Kidney epithelial cell (primary cell): ENCODE results near the gene CRISPLD2. TPM values are rescaled to one million over a fixed set of nuclear protein-coding genes. Genes with fewer than 3 reads are reported as not detected.

Experiments used
- DNase-seq: peaks from one replicate; pipeline ENCODE4 v3.0.0-alpha.2; 2010; ENCODE audit warnings: low read depth
- H3K27me3 ChIP-seq: 2 replicates; pipeline ENCODE4 v1.6.0; 2011; ENCODE audit warnings: low read length; ENCODE audit not compliant: control insufficient read depth, insufficient read depth
- H3K36me3 ChIP-seq: 2 replicates; pipeline ENCODE4 v1.5.1; 2011; ENCODE audit warnings: low read length; ENCODE audit not compliant: control insufficient read depth, insufficient read depth
- H3K4me3 ChIP-seq: 2 replicates; pipeline ENCODE4 v1.5.1; 2011; ENCODE audit warnings: low read depth, mild to moderate bottlenecking, control low read depth, low read length
- total RNA-seq: library from RNA; depleted of rRNA; stranded (reverse); fragments of >200 nt; gene quantifications from 2 replicates; pipeline ENCODE4 v1.2.3, GENCODE V29; 2015
- TF ChIP-seq, protein P1 (sequence below): IDR thresholded peaks from 2 replicates; pipeline ENCODE4 v1.5.1; 2011; ENCODE audit warnings: mild to moderate bottlenecking, moderate library complexity, low read length, control low read depth, inconsistent platforms; ENCODE audit not compliant: insufficient read depth, poor library complexity, severe bottlenecking

Gene CRISPLD2
- total RNA-seq, 1 donor from 2014 or later, result 2.5 TPM

GRCh38 chr16:84780063-84780462 lies 39.7 kb upstream of the CRISPLD2 start:
- H3K27me3 ChIP-seq, result no peaks in the 10 kb centered on the region
- no peak for DNase-seq
- no peak overlapping the region for H3K4me3 ChIP-seq
- TF ChIP-seq, protein P1, sequence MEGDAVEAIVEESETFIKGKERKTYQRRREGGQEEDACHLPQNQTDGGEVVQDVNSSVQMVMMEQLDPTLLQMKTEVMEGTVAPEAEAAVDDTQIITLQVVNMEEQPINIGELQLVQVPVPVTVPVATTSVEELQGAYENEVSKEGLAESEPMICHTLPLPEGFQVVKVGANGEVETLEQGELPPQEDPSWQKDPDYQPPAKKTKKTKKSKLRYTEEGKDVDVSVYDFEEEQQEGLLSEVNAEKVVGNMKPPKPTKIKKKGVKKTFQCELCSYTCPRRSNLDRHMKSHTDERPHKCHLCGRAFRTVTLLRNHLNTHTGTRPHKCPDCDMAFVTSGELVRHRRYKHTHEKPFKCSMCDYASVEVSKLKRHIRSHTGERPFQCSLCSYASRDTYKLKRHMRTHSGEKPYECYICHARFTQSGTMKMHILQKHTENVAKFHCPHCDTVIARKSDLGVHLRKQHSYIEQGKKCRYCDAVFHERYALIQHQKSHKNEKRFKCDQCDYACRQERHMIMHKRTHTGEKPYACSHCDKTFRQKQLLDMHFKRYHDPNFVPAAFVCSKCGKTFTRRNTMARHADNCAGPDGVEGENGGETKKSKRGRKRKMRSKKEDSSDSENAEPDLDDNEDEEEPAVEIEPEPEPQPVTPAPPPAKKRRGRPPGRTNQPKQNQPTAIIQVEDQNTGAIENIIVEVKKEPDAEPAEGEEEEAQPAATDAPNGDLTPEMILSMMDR, result no peak
- peaks cover 2% of the 10 kb centered on the region for H3K36me3 ChIP-seq

- no peak for DNase-seq
- TF ChIP-seq, protein P1, result no peak
- no peaks in the 10 kb centered on the region for H3K27me3 ChIP-seq
- peaks cover 2% of the 10 kb centered on the region for H3K36me3 ChIP-seq
- no peak overlapping the region for H3K4me3 ChIP-seq
These were observed 39.0 kb upstream of the CRISPLD2 start for GRCh38 chr16:84780544-84781376.

DNA sequence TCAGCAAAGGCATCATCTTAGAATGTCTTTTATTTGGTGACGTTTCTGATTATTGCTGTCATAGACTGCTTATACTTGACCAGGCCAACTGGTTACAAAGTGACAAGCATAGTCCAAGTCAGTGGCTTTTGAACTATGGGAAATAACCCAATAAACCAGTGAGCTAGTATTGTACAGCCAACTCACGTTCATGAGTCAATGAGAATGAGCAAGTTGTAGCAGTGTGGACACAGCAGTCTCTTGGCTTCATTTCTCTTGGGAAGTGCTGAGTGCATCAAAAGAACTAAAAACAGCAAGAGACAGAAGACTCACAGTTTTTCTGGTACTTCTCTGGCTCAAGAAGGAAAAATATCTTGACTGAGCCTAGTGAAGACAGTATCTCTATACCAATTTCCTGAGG lies 36.9 kb upstream of the CRISPLD2 start:
- DNase-seq, result no peak
- TF ChIP-seq, protein P1, result no peak
- H3K27me3 ChIP-seq, result no peaks in the 10 kb centered on the region

GRCh38 chr16:84785843-84786581 lies 33.8 kb upstream of the CRISPLD2 start:
- no peak overlapping the region for H3K4me3 ChIP-seq
- H3K36me3 ChIP-seq, result no peaks in the 10 kb centered on the region
- H3K27me3 ChIP-seq, result no peaks in the 10 kb centered on the region
- peak; percentile 12 for DNase-seq
- TF ChIP-seq, protein P1, result no peak

More for the DNA sequence above, 36.9 kb upstream of the CRISPLD2 start:
- H3K36me3 ChIP-seq, result no peaks in the 10 kb centered on the region
- H3K4me3 ChIP-seq, result no peak overlapping the region

DNA sequence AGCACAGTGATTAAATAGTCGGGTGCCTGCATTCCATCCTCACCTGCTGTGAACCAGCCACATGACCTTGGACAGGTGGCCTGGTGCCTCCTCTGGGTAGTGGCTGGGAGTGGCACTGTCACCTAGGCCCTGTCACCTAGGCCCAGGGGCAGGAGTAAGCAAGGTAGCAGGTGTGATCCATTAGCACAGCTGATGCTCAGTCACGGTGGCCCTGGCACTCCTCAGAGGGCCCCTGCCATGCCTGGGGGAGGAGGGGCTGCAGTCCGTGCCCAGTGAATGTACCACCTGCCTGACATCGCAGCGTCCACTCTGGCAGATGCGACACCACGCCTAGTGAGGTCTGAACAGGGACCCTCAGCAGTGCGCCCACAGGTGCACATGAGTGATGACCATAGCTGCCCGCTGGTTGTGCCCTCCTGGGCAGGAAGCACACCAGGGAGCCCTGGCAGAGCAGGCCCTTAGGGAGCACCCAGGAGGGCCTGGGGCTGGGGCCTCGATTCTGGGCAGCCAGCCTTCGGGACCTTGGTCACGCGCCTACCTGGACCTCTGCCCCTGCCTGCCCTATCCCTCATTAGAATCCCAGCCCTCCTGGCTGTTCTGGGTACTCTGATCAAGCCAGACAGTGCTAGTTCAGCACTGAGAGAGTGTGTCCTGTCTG lies 33.1 kb upstream of the CRISPLD2 start:
- H3K36me3 ChIP-seq, result no peaks in the 10 kb centered on the region
- TF ChIP-seq, protein P1, result no peak
- no peak overlapping the region for H3K4me3 ChIP-seq
- DNase-seq, result no peak
- no peaks in the 10 kb centered on the region for H3K27me3 ChIP-seq
